HG02759 (cell line): ENCODE results near the gene PRKAG2.
"Not testable (repeated sequence)": the region's sequence is repeated elsewhere in the genome, so short reads cannot be mapped to it uniquely, and the experiment has no call there.

Source experiments
- ATAC-seq: cut with Tn5 transposase; IDR thresholded peaks from one replicate; pipeline ENCODE4 v1.9.1; 2021; ENCODE audit warnings: mild to moderate bottlenecking, moderate library complexity; ENCODE audit not compliant: unreplicated experiment

The PRKAG2 gene

DNA sequence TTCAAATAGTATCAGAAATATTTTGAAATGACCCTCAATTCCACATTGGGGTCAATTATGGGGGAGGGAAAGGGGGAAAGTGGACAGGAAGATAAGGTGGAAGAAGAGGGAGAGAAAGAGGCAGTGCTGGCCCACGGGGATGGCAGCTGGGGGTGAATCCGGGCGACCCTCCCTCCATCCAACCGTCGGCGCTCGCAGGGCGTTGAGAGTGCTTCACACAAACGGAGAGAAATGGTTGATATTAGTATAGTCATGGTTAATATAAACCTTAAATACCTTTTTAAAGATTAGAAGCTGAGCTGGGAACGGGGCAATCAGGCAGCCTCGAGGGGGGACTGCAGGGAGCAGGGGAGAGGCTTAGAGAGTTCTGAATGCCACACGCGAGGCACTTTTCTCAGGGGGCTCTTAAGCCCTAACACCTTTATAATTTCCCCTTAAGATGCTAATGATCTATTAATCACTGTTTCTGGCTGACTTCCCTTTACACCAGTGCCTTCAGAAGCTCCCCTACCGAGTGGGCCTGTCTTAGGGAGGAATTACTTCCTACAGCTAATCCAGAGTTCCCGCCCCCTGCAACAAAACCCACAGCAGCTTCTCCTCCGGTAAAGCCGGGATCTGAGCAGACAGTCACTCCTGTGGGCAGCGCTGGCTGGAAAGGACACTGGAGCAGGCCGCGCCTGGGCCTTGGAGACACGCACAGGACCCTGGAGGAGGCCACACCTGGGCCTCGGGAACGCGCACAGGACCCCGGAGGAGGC is 39.5 kb downstream of the PRKAG2 start:
- no peak for ATAC-seq

DNA sequence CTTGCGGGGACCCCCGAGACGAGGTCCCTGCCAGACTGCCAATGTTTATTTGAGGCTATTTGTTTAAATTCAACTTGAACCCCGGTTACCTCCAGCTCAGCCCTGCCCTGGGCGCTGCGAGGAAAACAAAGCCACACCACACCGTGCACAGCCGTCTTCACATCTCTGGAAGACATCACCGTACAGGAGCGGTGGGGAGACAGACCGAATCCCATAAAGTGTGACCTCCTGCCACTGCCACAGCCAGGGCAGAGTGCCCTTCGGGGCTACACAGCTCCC is 40.0 kb downstream of the PRKAG2 start:
- ATAC-seq: no peak

DNA sequence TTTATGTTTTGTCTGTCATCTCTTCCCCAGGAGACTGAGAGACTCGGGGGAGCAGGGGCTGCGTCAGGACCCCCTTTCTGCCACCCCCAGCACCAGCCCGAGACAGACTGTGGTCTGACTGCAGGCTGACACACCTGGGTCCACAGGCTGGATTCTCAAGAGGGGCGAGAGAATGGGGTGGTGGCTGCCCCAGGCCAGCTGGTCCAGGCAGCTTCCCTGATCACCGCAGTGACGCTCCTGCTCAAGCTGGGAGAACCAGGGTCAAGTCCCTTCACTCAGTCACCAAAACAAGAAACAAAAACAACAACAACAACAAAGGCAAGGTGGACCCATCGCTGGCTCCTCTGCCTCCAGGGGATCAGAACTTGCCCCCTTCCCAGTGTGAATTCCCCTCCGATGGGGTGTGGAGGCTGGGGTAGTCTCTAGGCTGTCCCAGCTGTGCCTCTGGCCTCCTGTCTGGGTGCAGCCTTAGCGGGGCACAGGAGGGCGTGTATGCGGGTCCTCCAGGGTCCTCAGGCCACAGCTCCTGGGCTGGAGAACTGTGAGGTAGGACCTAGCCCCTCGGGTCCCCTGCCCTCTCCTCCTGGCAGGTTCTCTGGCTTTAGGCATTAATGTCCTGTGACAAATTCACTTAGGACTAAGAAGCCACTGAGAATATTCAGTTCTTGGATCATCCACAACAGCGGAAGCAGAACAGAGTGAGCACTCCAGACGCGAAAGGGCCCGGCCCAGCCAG is 40.6 kb downstream of the PRKAG2 start:
- no peak for ATAC-seq

DNA sequence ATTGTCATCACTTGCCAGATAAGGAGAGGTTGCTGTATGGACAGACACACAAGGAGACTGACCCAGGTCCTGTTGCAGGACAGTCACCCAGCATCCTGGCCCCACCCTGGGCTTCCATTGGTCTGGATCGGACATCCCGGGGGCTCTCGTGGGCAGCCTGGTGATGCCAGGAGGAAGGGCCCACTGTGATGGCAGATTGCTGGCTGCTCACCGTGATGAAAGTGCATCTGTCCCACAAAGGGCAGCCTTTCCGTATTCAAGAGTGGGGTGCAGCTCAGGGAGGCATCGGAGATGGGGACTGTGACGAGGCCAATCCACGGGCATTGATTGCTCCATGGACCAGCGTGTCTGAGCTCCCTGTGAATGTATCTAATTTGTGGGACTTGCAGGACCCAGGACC is 41.3 kb downstream of the PRKAG2 start:
- no peak for ATAC-seq

DNA sequence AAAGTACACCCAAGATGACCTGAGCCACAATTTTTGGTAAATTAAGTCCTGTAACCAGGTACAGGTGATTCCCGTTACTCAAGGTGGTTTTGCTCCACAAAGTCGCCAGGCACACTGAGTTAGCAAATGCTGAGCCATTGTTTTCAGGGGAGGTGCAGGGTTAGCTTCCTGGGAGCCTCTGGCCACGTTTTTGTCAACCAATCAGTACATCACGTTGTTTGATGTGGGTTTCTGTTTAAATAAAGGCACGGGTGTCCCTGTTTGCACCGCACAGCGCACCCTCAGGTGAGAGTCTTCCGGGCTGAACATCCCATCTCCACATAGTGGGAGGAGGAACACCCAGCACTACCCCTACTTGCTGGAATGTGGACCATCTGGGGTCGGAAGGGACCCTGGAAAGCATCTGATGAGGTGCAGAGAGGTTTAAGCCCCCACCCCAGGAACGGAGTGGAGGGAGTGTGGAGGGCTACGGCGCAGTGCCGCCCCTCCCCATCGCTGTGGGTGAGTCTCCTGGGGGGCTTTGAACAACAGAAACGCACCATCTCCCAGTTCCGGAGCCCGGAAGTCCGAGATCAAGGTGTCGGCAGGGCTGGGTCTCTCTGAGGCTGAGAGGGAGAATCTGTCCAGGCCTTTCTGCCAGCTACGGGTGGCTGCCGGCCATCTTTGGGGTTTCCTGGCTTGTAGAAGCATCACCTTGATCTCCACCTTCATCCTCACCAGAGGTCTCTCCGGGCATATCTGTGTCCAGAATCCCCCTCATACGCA is 42.5 kb downstream of the PRKAG2 start:
- ATAC-seq: no peak

DNA sequence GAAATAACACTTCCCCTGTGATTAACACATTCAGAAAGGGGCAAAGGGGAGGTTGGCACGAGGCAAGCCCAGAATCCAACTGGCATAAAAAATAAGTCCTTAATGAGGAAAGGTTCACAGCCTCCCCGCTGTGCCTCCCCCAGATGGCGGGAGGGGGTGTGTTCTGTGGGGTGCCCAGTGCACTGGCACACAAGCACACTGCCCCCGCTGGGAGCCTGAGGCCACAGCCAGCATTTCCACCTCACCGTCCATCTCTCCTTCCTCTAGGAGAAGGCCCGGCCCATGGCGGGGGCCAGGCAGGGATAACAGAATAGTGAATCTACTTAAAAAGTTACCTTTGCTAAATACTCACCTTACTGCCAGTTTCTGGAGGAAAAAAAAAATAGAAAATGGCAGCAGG is 43.2 kb downstream of the PRKAG2 start:
- ATAC-seq: no peak

DNA sequence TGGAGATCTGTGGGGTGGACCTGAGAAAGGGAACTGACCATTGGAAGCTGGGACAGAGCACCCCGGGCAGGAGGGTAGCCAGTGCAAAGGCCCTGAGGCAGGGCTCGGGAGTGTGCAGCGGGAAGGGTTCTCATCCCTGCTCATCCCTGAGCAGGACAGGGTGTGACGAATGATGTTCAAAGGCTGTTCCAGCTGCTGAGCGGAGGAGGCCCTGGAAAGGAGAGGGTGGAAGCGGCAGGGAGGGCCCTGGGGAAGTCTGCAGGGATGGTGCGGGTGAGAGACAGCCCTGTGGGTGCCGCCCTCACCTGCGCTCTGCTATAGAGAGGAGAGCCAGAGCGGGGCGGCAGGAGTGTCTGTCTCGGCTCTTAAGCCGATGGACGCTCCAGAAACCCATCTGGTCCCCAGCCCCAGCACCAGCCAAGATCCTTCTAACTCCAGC is 43.7 kb downstream of the PRKAG2 start:
- ATAC-seq: no peak

DNA sequence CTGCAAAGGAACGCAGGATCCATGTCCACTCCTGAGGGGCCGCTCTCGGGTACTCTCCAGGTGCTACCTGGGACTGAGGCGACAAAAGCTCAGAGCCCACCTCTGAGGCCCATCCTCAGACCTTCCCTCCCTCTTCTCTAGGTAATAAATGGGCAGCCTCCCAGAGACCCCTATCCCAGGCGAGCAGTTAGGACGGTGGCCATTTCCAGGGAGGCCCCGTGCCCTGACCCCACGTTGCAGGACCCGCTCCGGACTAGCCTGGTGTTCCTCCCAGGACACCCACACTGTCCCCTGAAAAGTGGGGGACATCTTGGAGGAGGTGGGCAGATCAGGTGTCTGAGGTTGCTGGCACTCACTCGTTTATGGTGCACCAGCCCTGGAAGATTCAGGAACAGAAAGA is 44.3 kb downstream of the PRKAG2 start:
- no peak for ATAC-seq

DNA sequence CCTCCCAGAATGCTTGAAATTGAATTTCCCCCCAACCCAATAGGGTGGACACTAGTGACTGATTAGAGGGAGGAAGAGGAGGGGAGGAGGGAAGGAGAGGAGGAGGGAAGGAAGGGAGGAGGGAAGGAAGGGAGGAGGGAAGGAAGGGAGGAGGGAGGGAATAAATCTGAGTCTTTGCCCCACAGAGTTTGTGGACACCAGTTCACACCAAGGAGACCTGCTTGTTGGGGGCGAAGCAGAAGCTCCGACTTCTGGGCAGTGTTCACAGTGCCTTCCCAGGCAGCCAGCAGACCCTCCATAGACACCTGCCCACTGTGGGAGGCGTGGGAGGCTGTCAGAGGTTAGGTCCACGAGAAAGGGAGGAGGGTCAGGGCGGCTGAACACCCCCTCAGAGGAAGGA is 44.8 kb downstream of the PRKAG2 start:
- ATAC-seq: no peak

DNA sequence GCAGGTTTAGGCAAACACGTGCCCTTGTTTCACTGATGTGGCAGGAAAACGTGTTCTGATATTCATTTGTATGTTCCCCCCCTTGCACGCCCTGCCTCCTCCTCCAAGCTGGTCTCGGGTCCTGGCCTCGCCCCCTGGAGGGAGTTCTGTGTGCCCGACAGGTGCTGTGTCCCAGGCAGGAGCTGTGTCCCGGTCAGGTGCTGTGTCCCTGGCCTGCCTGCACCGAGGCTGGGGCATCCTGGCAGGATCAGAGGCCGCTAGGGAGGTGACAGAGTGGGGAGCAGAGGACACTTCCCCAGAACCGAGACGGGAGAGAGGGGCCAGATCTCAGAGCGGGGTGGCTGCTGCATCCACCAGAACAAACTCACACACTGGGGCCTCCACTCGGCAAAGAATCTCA is 45.3 kb downstream of the PRKAG2 start:
- ATAC-seq: no peak

DNA sequence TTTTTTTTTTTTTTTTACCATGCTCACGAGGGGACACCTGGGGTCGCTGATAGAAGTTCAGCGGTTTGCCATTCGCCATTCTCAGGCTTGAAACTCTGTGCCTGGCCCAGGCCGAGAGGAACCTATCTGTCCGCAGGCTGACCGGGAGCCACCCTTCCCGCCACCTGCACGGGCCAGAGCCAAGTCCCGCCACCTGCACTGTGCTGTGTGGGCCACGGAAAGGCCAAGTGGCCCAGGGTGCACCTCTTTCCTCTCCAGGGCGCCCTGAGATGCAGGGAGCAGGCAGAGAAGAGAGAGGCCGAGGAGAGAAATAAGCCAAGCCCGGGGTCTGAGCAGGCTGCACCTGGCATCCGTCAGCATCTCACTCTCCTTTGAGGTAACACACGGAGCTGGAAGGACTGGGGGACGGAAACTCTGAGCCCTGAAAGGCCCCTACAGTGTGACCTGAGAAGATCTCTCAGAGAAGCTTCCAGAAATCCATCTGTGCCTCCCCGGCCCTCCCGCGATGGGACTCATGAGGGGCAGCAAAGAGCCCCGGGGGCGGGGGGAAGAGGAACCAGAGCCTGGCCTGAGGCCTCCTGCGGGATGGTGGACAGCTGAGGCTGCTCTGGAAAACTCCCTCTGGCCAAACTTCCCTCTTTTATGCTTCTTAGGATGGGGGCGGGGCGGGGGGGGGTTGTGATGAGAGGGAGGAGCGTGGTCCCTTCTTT is 46.6 kb downstream of the PRKAG2 start:
- no peak for ATAC-seq

DNA sequence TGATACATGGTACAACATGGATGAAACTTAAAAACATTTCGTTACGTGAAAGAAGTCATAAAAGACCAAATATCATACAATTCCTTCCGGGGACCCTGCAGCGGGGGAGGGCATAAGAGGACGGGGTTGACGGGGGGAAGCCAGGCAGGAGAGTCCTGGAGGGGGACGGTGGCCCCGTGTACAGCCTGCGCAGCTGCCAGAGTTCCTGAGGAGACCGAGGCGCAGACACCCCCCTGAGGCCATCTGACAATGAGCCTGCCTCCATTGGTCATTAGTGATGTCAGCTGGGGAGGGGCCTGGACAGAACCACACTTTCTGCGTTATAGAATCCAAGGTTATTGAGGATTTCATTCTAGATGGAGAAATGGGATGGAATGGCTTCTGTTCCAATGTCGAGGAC is 47.2 kb downstream of the PRKAG2 start:
- ATAC-seq: no peak

DNA sequence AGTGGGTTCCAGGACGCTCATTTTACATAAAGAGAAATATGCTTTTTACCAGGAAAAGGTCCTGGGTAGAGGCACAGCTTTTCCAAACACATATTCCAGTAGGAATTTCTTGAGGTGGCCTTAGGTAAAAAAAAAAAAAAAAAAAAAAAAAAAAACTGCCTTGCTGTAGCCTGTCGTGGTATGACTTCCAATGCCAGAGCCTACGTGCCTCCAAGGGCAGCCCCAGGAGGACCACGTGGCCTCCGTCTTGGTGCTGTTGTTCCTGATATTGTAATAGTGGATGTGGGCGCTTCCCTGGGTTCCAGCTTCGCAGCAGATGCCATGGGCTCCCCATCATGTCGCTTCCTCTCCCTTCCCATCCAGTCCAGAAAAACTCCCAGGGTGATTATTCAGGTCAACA is 49.3 kb downstream of the PRKAG2 start:
- no peak for ATAC-seq

DNA sequence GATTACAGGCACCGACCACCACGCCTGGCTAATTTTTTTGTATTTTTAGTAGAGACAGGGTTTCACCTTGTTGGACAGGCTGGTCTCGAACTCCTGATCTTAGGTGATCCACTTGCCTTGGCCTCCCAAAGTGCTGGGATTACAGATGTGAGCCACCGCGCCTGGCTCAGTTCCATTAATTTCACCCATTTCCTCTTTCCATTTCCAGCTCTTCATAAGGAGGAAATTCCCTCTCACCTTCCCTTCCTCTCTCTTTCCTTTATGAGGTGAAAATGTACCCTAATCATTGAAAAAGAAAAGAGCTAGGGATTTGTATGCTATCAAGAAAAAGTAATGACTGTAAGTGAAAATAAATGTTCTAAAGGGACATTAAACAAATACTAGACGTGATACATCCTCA is 50.6 kb downstream of the PRKAG2 start:
- ATAC-seq: not testable (repeated sequence)

DNA sequence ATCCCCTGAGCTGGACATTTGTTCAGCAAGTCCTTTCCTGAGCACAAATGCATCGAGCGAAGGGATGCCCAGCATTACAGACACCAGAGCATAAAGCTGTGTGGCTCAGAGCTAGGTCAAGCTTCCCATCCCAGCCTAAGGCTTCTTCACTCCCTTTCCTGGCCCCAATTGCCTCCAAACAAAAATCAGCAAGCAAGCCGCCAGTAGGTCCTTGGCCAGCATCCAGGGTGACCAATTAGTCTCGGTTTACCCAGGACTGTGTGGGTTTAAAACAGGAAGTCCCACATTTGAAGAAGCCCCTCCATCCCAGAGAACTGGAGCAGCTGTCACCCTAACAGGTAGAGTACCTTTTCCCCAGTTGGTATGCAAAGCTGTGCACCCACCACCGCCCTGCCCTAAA is 51.2 kb downstream of the PRKAG2 start:
- ATAC-seq: no peak

DNA sequence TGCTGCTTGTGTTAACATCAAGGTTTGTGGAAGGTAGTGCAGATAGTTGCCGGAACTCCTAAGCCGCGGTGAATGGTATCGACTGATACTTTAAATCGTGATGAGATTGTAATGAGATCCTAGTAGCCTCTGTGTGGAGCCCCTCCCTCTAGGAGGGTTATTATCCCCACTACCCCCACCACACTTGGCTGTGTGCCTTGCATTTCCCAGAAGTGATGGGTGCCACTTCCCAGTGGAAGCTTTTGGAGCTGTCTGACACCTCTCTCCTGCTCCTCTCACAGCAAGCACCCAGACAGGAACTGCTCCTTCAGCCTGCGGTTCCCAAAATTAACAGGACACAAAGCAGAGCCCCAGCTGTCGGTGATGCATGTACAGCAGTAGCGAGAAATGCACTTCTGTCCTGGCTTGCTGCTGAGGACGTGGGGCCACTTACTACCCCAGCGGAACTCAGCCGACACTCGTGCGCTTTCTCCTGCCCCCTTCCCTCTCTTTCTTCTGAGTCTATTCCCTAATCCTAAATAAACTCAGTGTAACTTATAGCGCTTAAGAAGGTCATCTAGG is 52.5 kb downstream of the PRKAG2 start:
- no peak for ATAC-seq

DNA sequence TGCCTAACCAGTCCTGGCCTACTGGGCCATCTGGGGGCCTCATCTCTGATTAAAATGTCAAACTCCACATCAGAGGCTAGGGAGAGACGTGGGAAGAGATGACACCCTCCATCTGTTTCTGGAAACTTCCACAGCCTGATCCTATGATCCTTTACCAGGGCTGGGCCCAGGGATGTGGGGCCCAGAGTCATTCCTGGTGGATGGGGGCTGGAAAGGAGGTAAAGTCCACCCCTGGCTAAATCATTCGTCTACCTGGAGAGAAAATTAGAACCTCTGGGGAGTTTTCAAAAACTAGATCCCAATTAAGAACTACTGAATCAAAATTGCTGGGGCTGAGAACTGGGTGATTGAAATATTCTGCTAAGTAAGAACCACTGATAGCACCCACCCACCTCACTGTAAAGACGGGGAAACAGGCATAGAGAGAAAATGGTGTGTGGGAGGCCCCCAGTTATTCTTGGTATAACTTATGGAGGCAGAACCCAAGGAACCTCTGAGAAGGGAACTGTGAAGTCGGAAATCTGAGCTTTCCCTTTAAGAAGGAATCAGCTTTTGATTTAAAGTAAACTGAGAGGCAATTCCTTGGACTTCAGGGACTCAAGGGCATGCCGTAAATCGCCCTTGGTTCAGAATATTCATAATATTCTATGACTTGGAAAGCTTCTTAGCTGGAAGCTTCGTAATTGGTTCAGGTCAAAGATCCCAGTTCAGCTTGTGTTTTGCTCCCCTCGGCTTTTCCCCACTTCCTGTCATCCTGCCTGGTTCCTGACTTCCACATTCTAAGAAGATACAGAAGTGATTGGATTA is 53.1 kb downstream of the PRKAG2 start:
- no peak for ATAC-seq

DNA sequence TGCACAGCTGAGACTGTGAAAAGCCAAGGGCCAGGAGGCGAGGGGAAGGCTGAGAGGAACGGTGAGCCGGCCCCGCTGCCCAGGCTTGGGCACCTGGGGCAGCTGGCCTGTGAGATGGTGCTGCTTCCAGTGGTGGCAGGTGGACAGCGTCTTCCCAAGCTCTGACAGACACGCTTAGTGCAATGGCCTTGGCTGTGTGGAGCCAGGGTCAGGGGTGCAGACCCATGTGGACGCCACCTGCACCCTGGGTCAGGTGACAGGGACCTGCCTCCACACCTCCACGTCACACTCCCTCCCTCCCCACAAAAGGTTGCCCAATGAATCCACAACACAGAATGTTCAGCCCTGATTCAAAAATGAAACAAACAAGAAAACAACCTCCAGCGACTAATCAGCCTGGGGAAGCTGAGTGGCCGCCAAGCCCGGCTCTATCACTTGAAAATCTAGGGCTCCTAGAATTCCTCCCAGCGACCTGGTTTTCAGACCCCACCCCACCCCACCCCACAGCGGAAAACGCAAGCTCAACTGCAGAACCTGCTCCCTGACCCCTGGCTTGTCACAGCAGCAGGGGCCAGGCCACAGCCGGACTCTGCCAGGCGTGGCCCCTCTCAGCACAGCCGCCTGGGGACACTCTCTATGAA is 54.3 kb downstream of the PRKAG2 start:
- no peak for ATAC-seq

DNA sequence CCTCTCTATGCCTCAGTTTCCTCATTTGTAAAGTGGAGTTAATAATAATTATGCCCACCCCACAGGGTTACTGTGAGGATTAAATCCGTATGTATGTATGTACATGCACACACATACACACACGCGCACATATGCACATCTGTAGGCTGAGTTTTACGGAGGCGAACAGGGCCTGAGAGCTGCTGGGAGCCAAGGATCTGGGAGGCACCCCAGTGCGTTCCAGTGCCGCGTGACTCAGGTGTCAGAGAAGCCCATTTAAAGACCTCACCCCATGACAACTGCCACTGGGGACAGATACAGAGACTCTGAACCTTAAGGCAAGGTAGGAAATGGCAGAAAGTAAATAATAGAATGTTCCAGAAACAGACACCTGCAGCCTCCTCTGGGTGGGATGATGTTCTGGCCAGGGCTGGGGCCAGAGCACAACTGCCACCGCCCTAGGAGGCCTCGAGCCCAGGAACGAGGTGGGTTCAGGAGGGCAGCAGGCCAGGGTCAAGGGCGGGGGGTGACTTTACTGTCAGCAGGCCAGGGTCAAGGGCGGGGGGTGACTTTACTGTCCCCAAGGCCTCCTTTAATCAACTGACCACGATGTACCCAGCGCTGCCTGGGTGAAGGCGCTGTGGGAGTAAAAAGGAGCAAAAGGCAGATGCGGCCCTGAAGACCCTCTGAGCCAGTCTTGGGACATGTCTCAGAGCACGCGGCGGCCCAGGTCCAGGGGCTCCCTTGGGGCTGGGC is 54.9 kb downstream of the PRKAG2 start:
- ATAC-seq: no peak
